Thyroid gland (tissue), 4 donors: ENCODE measurements around the gene RAPGEF6. TPM values are rescaled to one million over a fixed set of nuclear protein-coding genes. Genes with fewer than 3 reads are reported as not detected.

Experiments used
- DNase-seq, 2 donors: peaks; one replicate each; pipeline ENCODE4 v3.0.0-alpha.2; 2019
- H3K27ac ChIP-seq, 3 donors: fragments of 200-600 bp; sonication (generic); 1 replicate in 2 of 3; 2 replicates in 1 of 3; pipeline ENCODE4 v1.5.1; 2016 to 2019; ENCODE audit warnings: mild to moderate bottlenecking in 1 of 3, moderate library complexity in 1 of 3
- H3K27me3 ChIP-seq: fragments of 200-600 bp; sonication (generic); one replicate; pipeline ENCODE4 v1.5.1; 2019
- H3K36me3 ChIP-seq, 2 donors: fragments of 200-600 bp; sonication (generic); one replicate each; pipeline ENCODE4 v1.5.1; 2016 to 2019
- H3K4me1 ChIP-seq, 2 donors: fragments of 200-600 bp; sonication (generic); one replicate each; pipeline ENCODE4 v1.5.1; 2017 to 2019
- H3K4me3 ChIP-seq, 3 donors: fragments of 200-600 bp; sonication (generic); replicated peaks in 1 of 3; 1 replicate in 2 of 3; 2 replicates in 1 of 3; pipeline ENCODE4 v1.5.1; 2016; ENCODE audit warnings: mild to moderate bottlenecking in 1 of 3
- H3K9me3 ChIP-seq: fragments of 200-600 bp; sonication (generic); one replicate; pipeline ENCODE4 v1.5.1; 2017
- CTCF ChIP-seq, 6 experiments: fragments of 200-600 bp in 3 of 6; fragments of 450-650 bp in 3 of 6; sonication (generic) in 3 of 6; IDR thresholded peaks; one replicate each; pipeline ENCODE4 v1.5.1; 2016 to 2019; ENCODE audit warnings: antibody characterized with exemption in 6 of 6, mild to moderate bottlenecking in 2 of 6, inconsistent platforms in 1 of 6, moderate library complexity in 1 of 6
- POLR2A ChIP-seq, 2 donors: fragments of 450-650 bp; IDR thresholded peaks; one replicate each; pipeline ENCODE4 v1.6.1; 2017; ENCODE audit warnings: antibody characterized with exemption in 2 of 2, mild to moderate bottlenecking in 2 of 2, moderate library complexity in 1 of 2
- WGBS, 2 donors: methylation state at CpG; one replicate each; pipeline ENCODE4 v1.1.5; 2017; 5-methylcytosine and 5-hydroxymethylcytosine counted together
- intact Hi-C: fragments of 100-400 bp; cut with DNase I; formaldehyde crosslinking; loops from one replicate; pipeline ENCODE4 v1.15.1; 2023
- total RNA-seq, 4 donors: library from RNA; depleted of rRNA; stranded (reverse); fragments of >200 nt; gene quantifications; one replicate each; pipeline ENCODE4 v1.2.3, GENCODE V29; 2016

The RAPGEF6 gene
- total RNA-seq, 4 donors from 2014 or later: 20.2 to 36.4 (median 25.2) TPM

- WGBS, 2 donors: 90 to 93% methylated on average over 3 of the region's 3 CpGs
- no peak for DNase-seq
- Histone ChIP-seq H3K4me1 (peaks cover 25 to 27% of the 10 kb centered on the region in 2 donors), H3K9me3 (no peaks in the 10 kb centered on the region), H3K36me3 (no peaks in the 10 kb centered on the region), H3K27ac (no peak overlapping the region), H3K27me3 (no peaks in the 10 kb centered on the region), H3K4me3 (no peak overlapping the region)
- TF ChIP-seq CTCF (IDR thresholded peaks at IDR 0.05) (no peak), POLR2A (IDR thresholded peaks at IDR 0.05) (no peak)
- intact Hi-C loops: loop anchor here (10.0 kb wide), 1 partner anchor 111 kb away; no protein-coding TSS in a partner anchor
Observed at GRCh38 chr5:131396015-131396414, 239.0 kb downstream of the RAPGEF6 start.

- Histone ChIP-seq H3K4me3 (no peak overlapping the region), H3K4me1 (peaks cover 25 to 27% of the 10 kb centered on the region in 2 donors), H3K27ac (peak overlapping the region; percentile 81 to 96 (median 90)), H3K36me3 (no peaks in the 10 kb centered on the region), H3K9me3 (no peaks in the 10 kb centered on the region), H3K27me3 (no peaks in the 10 kb centered on the region)
- TF ChIP-seq POLR2A (IDR thresholded peaks at IDR 0.05) (no peak), CTCF (IDR thresholded peaks at IDR 0.05) (no peak)
- 33 to 36% methylated on average over 4 of the region's 4 CpGs for WGBS, 2 donors
- peak; percentile 35 to 38 for DNase-seq
- intact Hi-C loops: loop anchor here (10.0 kb wide), 1 partner anchor 109 kb away; no protein-coding TSS in a partner anchor
Observed at GRCh38 chr5:131394128-131394527, 240.9 kb downstream of the RAPGEF6 start.

- Histone ChIP-seq H3K4me1 (peaks cover 27 to 28% of the 10 kb centered on the region in 2 donors), H3K4me3 (no peak overlapping the region), H3K27ac (peak overlapping the region; percentile 81 to 96 (median 90)), H3K36me3 (no peaks in the 10 kb centered on the region), H3K27me3 (no peaks in the 10 kb centered on the region), H3K9me3 (no peaks in the 10 kb centered on the region)
- 9 to 14% methylated on average over 5 of the region's 5 CpGs for WGBS, 2 donors
- DNase-seq: peak; percentile 82 to 84
- no peak for TF ChIP-seq POLR2A (IDR thresholded peaks at IDR 0.05)
- TF ChIP-seq CTCF (IDR thresholded peaks at IDR 0.05): no peak
- intact Hi-C loops: loop anchor here (10.0 kb wide), 1 partner anchor 109 kb away; no protein-coding TSS in a partner anchor
Observed at GRCh38 chr5:131393498-131393968, 241.5 kb downstream of the RAPGEF6 start.

GRCh38 chr5:131392466-131393095, 242.4 kb downstream of the RAPGEF6 start:
- intact Hi-C loops: loop anchor here (10.0 kb wide), 1 partner anchor 108 kb away; no protein-coding TSS in a partner anchor
- H3K4me1 ChIP-seq: peaks cover 30 to 37% of the 10 kb centered on the region in 2 donors
- DNase-seq: no peak
- H3K4me3 ChIP-seq: no peak overlapping the region
- no peaks in the 10 kb centered on the region for H3K27me3 ChIP-seq
- peak overlapping the region; percentile 81 to 96 (median 90) for H3K27ac ChIP-seq
- no peaks in the 10 kb centered on the region for H3K36me3 ChIP-seq
- H3K9me3 ChIP-seq: no peaks in the 10 kb centered on the region
- TF ChIP-seq CTCF (IDR thresholded peaks at IDR 0.05) (no peak), POLR2A (IDR thresholded peaks at IDR 0.05) (no peak)
- 55 to 62% methylated on average over 5 of the region's 5 CpGs for whole genome bisulfite sequencing, 2 donors

- 70 to 74% methylated on average over 1 of the region's 1 CpG for WGBS, 2 donors
- intact Hi-C loops: loop anchor here (10.0 kb wide), 1 partner anchor 105 kb away; no protein-coding TSS in a partner anchor
- Histone ChIP-seq H3K4me3 (no peak overlapping the region), H3K9me3 (no peaks in the 10 kb centered on the region), H3K4me1 (peaks cover 54 to 61% of the 10 kb centered on the region in 2 donors), H3K27me3 (no peaks in the 10 kb centered on the region), H3K27ac (peak overlapping the region in 1 of 3 donors; percentile 90), H3K36me3 (no peaks in the 10 kb centered on the region)
- no peak for DNase-seq
- TF ChIP-seq CTCF (IDR thresholded peaks at IDR 0.05) (no peak), POLR2A (IDR thresholded peaks at IDR 0.05) (no peak)
Observed at GRCh38 chr5:131389869-131390265, 245.2 kb downstream of the RAPGEF6 start.
